ENCODE results near the gene TWF1.
"Not testable (repeated sequence)": the region's sequence is repeated elsewhere in the genome, so short reads cannot be mapped to it uniquely, and the experiment has no call there.

TWF1 gene

GRCh38 chr12:43762596-43762995 is 43.5 kb downstream of the TWF1 start:
- no peak for DNase-seq (ENCODE audit: extremely low spot score)
- POLR2A ChIA-PET, result no interaction called here
- TF ChIP-seq, protein P1, sequence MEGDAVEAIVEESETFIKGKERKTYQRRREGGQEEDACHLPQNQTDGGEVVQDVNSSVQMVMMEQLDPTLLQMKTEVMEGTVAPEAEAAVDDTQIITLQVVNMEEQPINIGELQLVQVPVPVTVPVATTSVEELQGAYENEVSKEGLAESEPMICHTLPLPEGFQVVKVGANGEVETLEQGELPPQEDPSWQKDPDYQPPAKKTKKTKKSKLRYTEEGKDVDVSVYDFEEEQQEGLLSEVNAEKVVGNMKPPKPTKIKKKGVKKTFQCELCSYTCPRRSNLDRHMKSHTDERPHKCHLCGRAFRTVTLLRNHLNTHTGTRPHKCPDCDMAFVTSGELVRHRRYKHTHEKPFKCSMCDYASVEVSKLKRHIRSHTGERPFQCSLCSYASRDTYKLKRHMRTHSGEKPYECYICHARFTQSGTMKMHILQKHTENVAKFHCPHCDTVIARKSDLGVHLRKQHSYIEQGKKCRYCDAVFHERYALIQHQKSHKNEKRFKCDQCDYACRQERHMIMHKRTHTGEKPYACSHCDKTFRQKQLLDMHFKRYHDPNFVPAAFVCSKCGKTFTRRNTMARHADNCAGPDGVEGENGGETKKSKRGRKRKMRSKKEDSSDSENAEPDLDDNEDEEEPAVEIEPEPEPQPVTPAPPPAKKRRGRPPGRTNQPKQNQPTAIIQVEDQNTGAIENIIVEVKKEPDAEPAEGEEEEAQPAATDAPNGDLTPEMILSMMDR (IDR thresholded peaks at IDR 0.05; ENCODE audit: control extremely low read depth, extremely low read depth, low read depth, missing control alignments), result no peak
- CTCF ChIA-PET, result interaction anchor here (0.9 to 1.8 kb wide), 3 partner anchors 9 to 17 kb away, joined by 5 to 7 read pairs (median 5); no protein-coding TSS in a partner anchor

- TF ChIP-seq, protein P1 (IDR thresholded peaks at IDR 0.05; ENCODE audit: control extremely low read depth, extremely low read depth, low read depth, missing control alignments), result no peak
- CTCF ChIA-PET, result interaction anchor here (1.2 kb wide), 1 partner anchor 121 kb away, joined by 7 read pairs; no protein-coding TSS in a partner anchor
- DNase-seq (ENCODE audit: extremely low spot score), result no peak
- POLR2A ChIA-PET, result no interaction called here
Observed at GRCh38 chr12:43761500-43761899, 44.6 kb downstream of the TWF1 start.

DNA sequence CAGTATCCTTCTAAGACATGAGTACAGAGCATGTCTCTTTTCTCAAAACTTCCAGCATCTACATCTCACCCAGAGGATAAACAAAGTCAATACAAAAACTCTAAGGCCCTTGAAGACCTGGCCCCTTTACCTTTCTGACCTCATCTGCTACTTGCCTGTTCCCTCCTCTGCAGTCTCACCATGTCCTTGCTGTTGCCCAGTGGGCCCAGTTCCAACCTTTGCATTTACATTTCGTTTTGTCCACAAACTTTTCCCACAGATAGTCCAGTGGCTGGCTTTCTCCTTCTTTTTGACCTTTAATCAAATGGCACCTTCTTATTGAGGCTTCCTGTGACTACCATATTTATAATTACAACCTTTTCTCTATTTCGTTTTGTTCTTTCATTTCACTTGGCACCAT is 45.7 kb downstream of the TWF1 start:
- TF ChIP-seq, protein P1 (IDR thresholded peaks at IDR 0.05; ENCODE audit: control extremely low read depth, extremely low read depth, low read depth, missing control alignments), result no peak
- CTCF ChIA-PET, result interaction anchor here (1.2 to 2.0 kb wide), 5 partner anchors 8 to 122 kb away, joined by 3 to 11 read pairs (median 7); partner anchors contain the start of gene TWF1
- POLR2A ChIA-PET, result no interaction called here
- DNase-seq (ENCODE audit: extremely low spot score), result no peak

GRCh38 chr12:43758728-43759563 is 47.2 kb downstream of the TWF1 start, which contains the start of the genes IRAK4 and PUS7L:
IRAK4 (plus strand) TSS chr12:43758951; CDS start chr12:43768112, 9,161 bp downstream.
PUS7L (minus strand) TSS chr12:43758790; CDS start chr12:43755245, 3,545 bp downstream.
- TF ChIP-seq, protein P1 (IDR thresholded peaks at IDR 0.05; ENCODE audit: control extremely low read depth, extremely low read depth, low read depth, missing control alignments), result peak; percentile 56
- CTCF ChIA-PET, result interaction anchor here (1.0 to 2.0 kb wide), 10 partner anchors 10 to 124 kb away, joined by 3 to 11 read pairs (median 4); partner anchors contain the start of gene TWF1
- DNase-seq (ENCODE audit: extremely low spot score), result peak; percentile 96
- POLR2A ChIA-PET, result interaction anchor here (0.9 kb wide), 1 partner anchor 10 kb away, joined by 3 read pairs; no protein-coding TSS in a partner anchor

- no peak for DNase-seq (ENCODE audit: extremely low spot score)
- ChIA-PET POLR2A (no interaction called here), CTCF (interaction anchor here (1.0 to 1.9 kb wide), 2 partner anchors 10 to 12 kb away, joined by 4 to 11 read pairs; no protein-coding TSS in a partner anchor)
- TF ChIP-seq, protein P1 (IDR thresholded peaks at IDR 0.05; ENCODE audit: control extremely low read depth, extremely low read depth, low read depth, missing control alignments), result no peak
Observed at GRCh38 chr12:43758247-43758727, 47.8 kb downstream of the TWF1 start.

DNA sequence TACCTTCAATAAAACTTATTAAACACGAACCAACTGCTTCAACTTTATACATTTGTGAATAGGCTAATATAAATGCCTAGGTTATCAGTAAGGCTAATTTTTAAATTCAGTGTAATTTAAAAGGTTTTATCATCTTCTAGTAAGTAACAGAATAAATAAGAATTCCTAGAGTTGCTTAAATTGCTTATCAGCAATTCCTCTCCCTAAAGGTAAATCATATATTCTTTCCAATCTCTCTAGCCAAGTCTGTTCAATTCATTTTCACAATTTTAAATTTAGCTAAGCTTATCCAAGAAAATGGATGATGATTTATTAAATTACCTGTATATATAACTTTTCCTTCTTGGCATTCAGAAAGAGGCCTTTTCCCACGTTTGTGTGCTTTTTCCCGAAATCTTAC is 52.1 kb downstream of the TWF1 start:
- POLR2A ChIA-PET, result no interaction called here
- CTCF ChIA-PET, result no interaction called here
- no peak for DNase-seq (ENCODE audit: extremely low spot score)
- TF ChIP-seq, protein P1 (IDR thresholded peaks at IDR 0.05; ENCODE audit: control extremely low read depth, extremely low read depth, low read depth, missing control alignments), result no peak

DNA sequence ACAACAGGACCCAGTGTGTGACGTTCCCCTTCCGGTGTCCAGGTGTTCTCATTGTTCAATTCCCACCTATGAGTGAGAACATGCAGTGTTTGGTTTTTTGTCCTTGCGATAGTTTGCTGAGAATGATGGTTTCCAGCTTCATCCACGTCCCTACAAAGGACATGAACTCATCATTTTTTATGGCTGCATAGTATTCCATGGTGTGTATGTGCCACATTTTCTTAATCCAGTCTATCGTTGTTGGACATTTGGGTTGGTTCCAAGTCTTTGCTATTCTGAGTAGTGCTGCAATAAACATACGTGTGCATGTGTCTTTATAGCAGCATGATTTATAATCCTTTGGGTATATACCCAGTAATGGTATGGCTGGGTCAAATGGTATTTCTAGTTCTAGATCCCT is 54.8 kb downstream of the TWF1 start:
- POLR2A ChIA-PET, result not testable (repeated sequence)

More for the DNA sequence above, 54.8 kb downstream of the TWF1 start:
- DNase-seq (ENCODE audit: extremely low spot score); CTCF ChIA-PET: not testable (repeated sequence)

Data from GM10248 (cell line).